Natural killer cell (primary cell): ENCODE data around the gene SLF1. TPM values are rescaled to one million over a fixed set of nuclear protein-coding genes. Genes with fewer than 3 reads are reported as not detected.
A peak's percentile ranks its signal among the peaks of the same experiment; 100 is the strongest.

Experiments used
- ATAC-seq, 3 donors: fragments of 150-1000 bp in 2 of 3; fragments of 200-7000 bp in 1 of 3; cut with Tn5 transposase; 1 replicate in 1 of 3; 2 replicates in 2 of 3; pipeline ENCODE4 v1.10.0; 2021; ENCODE audit warnings: mild to moderate bottlenecking in 2 of 3, moderate library complexity in 2 of 3
- DNase-seq, 2 donors: peaks; one replicate each; pipeline versions ENCODE4 v3.0.0 to v3.0.0-alpha.2; 2013 to 2021; ENCODE audit warnings: mixed read lengths in 1 of 2
- H3K27ac ChIP-seq: one replicate; pipeline ENCODE4 v1.5.1; 2013; ENCODE audit warnings: mild to moderate bottlenecking, low read length
- H3K27me3 ChIP-seq: one replicate; pipeline ENCODE4 v1.6.1; 2013; ENCODE audit warnings: low read length; ENCODE audit not compliant: control insufficient read depth, insufficient read depth
- H3K36me3 ChIP-seq: one replicate; pipeline ENCODE4 v1.6.1; 2013; ENCODE audit warnings: low read length; ENCODE audit not compliant: control insufficient read depth, insufficient read depth
- H3K4me1 ChIP-seq: one replicate; pipeline ENCODE4 v1.6.1; 2013; ENCODE audit warnings: low read length; ENCODE audit not compliant: control insufficient read depth, insufficient read depth
- H3K4me3 ChIP-seq: one replicate; pipeline ENCODE4 v1.5.1; 2013; ENCODE audit warnings: low read length
- H3K9me3 ChIP-seq: one replicate; pipeline ENCODE4 v1.6.1; 2013; ENCODE audit warnings: low read length; ENCODE audit not compliant: control insufficient read depth, insufficient read depth
- H3K27ac Mint-ChIP-seq, 2 donors: one replicate each; pipeline ENCODE4 v1.8.0; 2022; ENCODE audit warnings: mild to moderate bottlenecking in 2 of 2, mixed read lengths in 2 of 2, moderate library complexity in 1 of 2
- H3K27me3 Mint-ChIP-seq, 2 donors: one replicate each; pipeline ENCODE4 v1.8.0; 2022; ENCODE audit warnings: low read depth in 2 of 2, mixed read lengths in 2 of 2
- H3K36me3 Mint-ChIP-seq: one replicate; pipeline ENCODE4 v1.8.0; 2022; ENCODE audit warnings: mixed read lengths
- H3K4me1 Mint-ChIP-seq, 2 donors: one replicate each; pipeline ENCODE4 v1.8.0; 2022; ENCODE audit warnings: mixed read lengths in 2 of 2
- H3K4me3 Mint-ChIP-seq: one replicate; pipeline ENCODE4 v1.8.0; 2022; ENCODE audit warnings: mild to moderate bottlenecking, moderate library complexity, mixed read lengths
- H3K9me3 Mint-ChIP-seq, 2 donors: one replicate each; pipeline ENCODE4 v1.8.0; 2022; ENCODE audit warnings: mixed read lengths in 2 of 2
- WGBS: methylation state at CpG from one replicate; pipeline ENCODE4 v1.1.7; 2013; ENCODE audit warnings: missing lambda C conversion rate; ENCODE audit not compliant: insufficient coverage; 5-methylcytosine and 5-hydroxymethylcytosine counted together
- intact Hi-C: fragments of 100-400 bp; cut with micrococcal nuclease; formaldehyde crosslinking; loops from one replicate; pipeline ENCODE4 v1.14.2; 2022
- total RNA-seq, 4 donors: library from RNA; stranded (reverse); fragments of 120-200 nt in 1 of 4; gene quantifications; one replicate each; pipeline versions ENCODE4 v1.2.3 to v1.2.4, GENCODE V29; 2013 to 2022
- TF ChIP-seq, protein P1 (sequence below): fragments of 200-600 bp; IDR thresholded peaks from one replicate; pipeline ENCODE4 v1.8.0; 2022; ENCODE audit warnings: antibody characterized with exemption

SLF1 gene
- total RNA-seq, 3 donors from 2014 or later (not counting 1 experiment from before 2014, with no cell fraction given), result 9.5 to 17.2 (median 11.0) TPM

GRCh38 chr5:94692581-94692980 is 74.1 kb downstream of the SLF1 start:
- Mint-ChIP-seq H3K4me1 (peaks cover 6% of the 10 kb centered on the region in 2 donors), H3K27me3 (no peaks in the 10 kb centered on the region), H3K4me3 (no peak overlapping the region), H3K27ac (no peak overlapping the region), H3K36me3 (no peaks in the 10 kb centered on the region), H3K9me3 (no peaks in the 10 kb centered on the region)
- intact Hi-C loops, result no loop called here
- Histone ChIP-seq H3K9me3 (no peaks in the 10 kb centered on the region), H3K27me3 (no peaks in the 10 kb centered on the region), H3K4me3 (no peak overlapping the region), H3K27ac (no peak overlapping the region), H3K36me3 (peaks cover 30% of the 10 kb centered on the region), H3K4me1 (no peaks in the 10 kb centered on the region)
- ATAC-seq (no peak), DNase-seq (no peak)
- TF ChIP-seq, protein P1, sequence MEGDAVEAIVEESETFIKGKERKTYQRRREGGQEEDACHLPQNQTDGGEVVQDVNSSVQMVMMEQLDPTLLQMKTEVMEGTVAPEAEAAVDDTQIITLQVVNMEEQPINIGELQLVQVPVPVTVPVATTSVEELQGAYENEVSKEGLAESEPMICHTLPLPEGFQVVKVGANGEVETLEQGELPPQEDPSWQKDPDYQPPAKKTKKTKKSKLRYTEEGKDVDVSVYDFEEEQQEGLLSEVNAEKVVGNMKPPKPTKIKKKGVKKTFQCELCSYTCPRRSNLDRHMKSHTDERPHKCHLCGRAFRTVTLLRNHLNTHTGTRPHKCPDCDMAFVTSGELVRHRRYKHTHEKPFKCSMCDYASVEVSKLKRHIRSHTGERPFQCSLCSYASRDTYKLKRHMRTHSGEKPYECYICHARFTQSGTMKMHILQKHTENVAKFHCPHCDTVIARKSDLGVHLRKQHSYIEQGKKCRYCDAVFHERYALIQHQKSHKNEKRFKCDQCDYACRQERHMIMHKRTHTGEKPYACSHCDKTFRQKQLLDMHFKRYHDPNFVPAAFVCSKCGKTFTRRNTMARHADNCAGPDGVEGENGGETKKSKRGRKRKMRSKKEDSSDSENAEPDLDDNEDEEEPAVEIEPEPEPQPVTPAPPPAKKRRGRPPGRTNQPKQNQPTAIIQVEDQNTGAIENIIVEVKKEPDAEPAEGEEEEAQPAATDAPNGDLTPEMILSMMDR, result no peak
- WGBS, result 95% methylated on average over 2 of the region's 3 CpGs

DNA sequence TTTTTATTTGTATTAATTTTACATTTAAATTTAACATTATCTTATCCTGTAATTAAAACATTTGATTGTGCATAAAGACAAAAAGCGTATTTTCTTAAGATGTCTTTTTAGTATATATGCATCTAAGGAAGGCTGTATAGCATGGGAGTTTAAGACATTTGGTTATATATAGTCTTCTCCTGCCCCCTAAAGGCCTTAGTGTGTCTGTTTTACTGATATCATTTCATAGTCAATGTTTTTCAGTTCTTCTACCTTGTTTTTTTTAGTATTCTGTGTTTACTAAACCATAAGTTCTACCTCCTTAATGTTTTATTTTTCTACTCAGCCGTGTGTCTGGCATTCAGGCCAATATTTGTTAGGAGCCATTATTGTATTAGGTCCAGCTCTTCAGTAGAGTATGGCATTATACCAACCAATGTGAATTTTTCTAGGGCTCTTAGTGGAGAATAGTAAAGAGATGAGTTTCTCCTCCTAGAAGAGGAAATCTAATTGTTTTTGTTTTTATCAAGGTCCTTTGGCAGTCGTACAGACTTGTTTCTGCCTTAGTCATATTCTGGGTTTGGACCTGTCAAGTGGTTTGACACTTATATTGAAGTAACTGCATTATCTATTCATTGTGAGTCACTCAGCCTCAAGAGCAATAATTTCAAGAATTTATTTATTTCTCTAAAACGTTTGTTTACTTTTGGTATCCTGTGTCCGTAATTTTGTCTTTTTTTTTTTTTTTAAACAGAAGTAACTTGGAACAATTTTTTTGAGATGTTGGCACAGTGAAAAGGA is 74.8 kb downstream of the SLF1 start:
- intact Hi-C loops, result loop anchor here (1.0 kb wide), 1 partner anchor 168 kb away; no protein-coding TSS in a partner anchor
- Histone ChIP-seq H3K9me3 (no peaks in the 10 kb centered on the region), H3K36me3 (peaks cover 28% of the 10 kb centered on the region), H3K4me1 (no peaks in the 10 kb centered on the region), H3K27ac (peak overlapping the region; percentile 31), H3K4me3 (no peak overlapping the region), H3K27me3 (no peaks in the 10 kb centered on the region)
- Mint-ChIP-seq H3K27me3 (no peaks in the 10 kb centered on the region), H3K4me3 (peak overlapping the region; percentile 3), H3K4me1 (peaks cover 6% of the 10 kb centered on the region in 2 donors), H3K9me3 (no peaks in the 10 kb centered on the region), H3K36me3 (no peaks in the 10 kb centered on the region), H3K27ac (peak overlapping the region; percentile 57 to 66)
- ATAC-seq (peak; percentile 86 to 90 (median 87)), DNase-seq (peak in 1 of 2 donors; percentile 67)
- WGBS, result 60% methylated on average over 4 of the region's 5 CpGs
- TF ChIP-seq, protein P1, result peak; percentile 47

DNA sequence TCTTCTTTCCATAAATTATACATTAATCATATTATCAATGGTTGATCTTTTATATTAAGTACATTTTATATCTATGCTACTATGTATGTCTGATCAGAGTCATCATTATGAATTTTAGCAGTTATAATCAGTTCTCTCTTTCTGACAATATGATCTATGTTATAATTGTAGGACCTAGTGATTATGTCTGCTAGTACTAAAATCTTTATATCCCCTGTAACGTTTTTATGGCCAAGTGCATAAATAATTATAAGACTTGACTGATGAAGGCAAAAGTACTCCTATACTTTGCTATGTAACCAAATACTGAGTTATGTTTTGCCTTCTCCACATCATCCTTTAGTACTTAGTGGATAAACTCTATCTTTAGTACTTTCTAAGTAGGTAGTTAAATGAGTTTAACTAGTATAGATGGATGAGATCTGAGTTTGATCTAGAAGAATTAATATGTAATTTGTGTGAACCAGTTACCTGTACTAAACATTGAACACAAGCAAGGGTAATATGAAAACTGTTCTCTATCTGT is 75.4 kb downstream of the SLF1 start:
- no peak overlapping the region for H3K4me3 Mint-ChIP-seq
- Histone ChIP-seq H3K27ac (no peak overlapping the region), H3K27me3 (no peaks in the 10 kb centered on the region), H3K4me1 (no peaks in the 10 kb centered on the region), H3K36me3 (peaks cover 23% of the 10 kb centered on the region), H3K4me3 (no peak overlapping the region), H3K9me3 (no peaks in the 10 kb centered on the region)
- DNase-seq (no peak), ATAC-seq (no peak)
- peaks cover 6% of the 10 kb centered on the region in 2 donors for H3K4me1 Mint-ChIP-seq
- no CpG with 5 or more reads among the region's 1 CpG for WGBS
- H3K9me3 Mint-ChIP-seq, result no peaks in the 10 kb centered on the region
- H3K27me3 Mint-ChIP-seq, result no peaks in the 10 kb centered on the region
- intact Hi-C loops, result loop anchor here (1.0 kb wide), 1 partner anchor 169 kb away; no protein-coding TSS in a partner anchor
- peak overlapping the region; percentile 57 to 66 for H3K27ac Mint-ChIP-seq
- TF ChIP-seq, protein P1, result no peak
- no peaks in the 10 kb centered on the region for H3K36me3 Mint-ChIP-seq
